GM12872 (cell line): ENCODE measurements around the gene ARMH1.

ENCODE experiments used
- CTCF ChIP-seq: IDR thresholded peaks from 3 replicates; pipeline ENCODE4 v1.5.1; 2011; ENCODE audit warnings: low read depth, mild to moderate bottlenecking, low read length, moderate library complexity; ENCODE audit not compliant: insufficient read depth

ARMH1 gene

GRCh38 chr1:44653107-44653964 lies 21.2 kb upstream of the ARMH1 start:
- no peak for TF ChIP-seq CTCF

- no peak for TF ChIP-seq CTCF
Measured at GRCh38 chr1:44654621-44655187, 19.8 kb upstream of the ARMH1 start.

GRCh38 chr1:44655609-44656008 lies 18.9 kb upstream of the ARMH1 start:
- TF ChIP-seq CTCF: peak; percentile 82

- no peak for TF ChIP-seq CTCF
Measured at GRCh38 chr1:44659566-44659965, 14.9 kb upstream of the ARMH1 start.

GRCh38 chr1:44660176-44660575 lies 14.3 kb upstream of the ARMH1 start:
- TF ChIP-seq CTCF: no peak

- no peak for TF ChIP-seq CTCF
Measured at GRCh38 chr1:44661781-44662682, 12.5 kb upstream of the ARMH1 start.

GRCh38 chr1:44662683-44663030 lies 11.9 kb upstream of the ARMH1 start:
- TF ChIP-seq CTCF: no peak
